Esophagus squamous epithelium (tissue), 4 donors: ENCODE measurements around the gene MAPK12.

Source experiments
- CTCF ChIP-seq, 6 experiments: fragments of 450-650 bp in 4 of 6; fragments of 200-600 bp in 2 of 6; sonication (generic) in 2 of 6; IDR thresholded peaks; one replicate each; pipeline ENCODE4 v1.5.1; 2016 to 2019; ENCODE audit warnings: antibody characterized with exemption in 6 of 6, mild to moderate bottlenecking in 4 of 6, moderate library complexity in 4 of 6
- POLR2A ChIP-seq, 4 donors: fragments of 450-650 bp; IDR thresholded peaks; one replicate each; pipeline ENCODE4 v1.6.1; 2017; ENCODE audit warnings: antibody characterized with exemption in 4 of 4, mild to moderate bottlenecking in 4 of 4, moderate library complexity in 3 of 4

- TF ChIP-seq CTCF (IDR thresholded peaks at IDR 0.05) (no peak), POLR2A (IDR thresholded peaks at IDR 0.05) (no peak)
Observed at GRCh38 chr22:50269573-50269969, 8.1 kb upstream of the MAPK12 start.
